HepG2 (cell line): ENCODE data around the gene SMIM10L1. TPM values are rescaled to one million over a fixed set of nuclear protein-coding genes. Genes with fewer than 3 reads are reported as not detected.

Source experiments
- ATF3 ChIP-seq: sonication (generic); formaldehyde crosslinking; IDR thresholded peaks from 2 replicates; pipeline ENCODE4 v1.4.0; 2020; ENCODE audit warnings: missing genetic modification reagents
- CBFB ChIP-seq: sonication (generic); formaldehyde crosslinking; IDR thresholded peaks from 2 replicates; pipeline ENCODE4 v1.4.0; 2020; ENCODE audit warnings: missing genetic modification reagents
- DMAP1 ChIP-seq: IDR thresholded peaks from 2 replicates; pipeline ENCODE4 v1.6.1; 2016
- ELF3 ChIP-seq: IDR thresholded peaks from 2 replicates; pipeline ENCODE4 v1.6.1; 2016; ENCODE audit warnings: missing genetic modification reagents, missing compliant biosample characterization
- HCFC1 ChIP-seq: fragments of 150-350 bp; IDR thresholded peaks from 2 replicates; pipeline ENCODE4 v1.6.1; 2014; ENCODE audit warnings: low read depth, low read length
- ISX ChIP-seq: sonication (generic); formaldehyde crosslinking; conservative IDR thresholded peaks from 2 replicates; pipeline ENCODE4 v1.5.0; 2020; ENCODE audit warnings: missing genetic modification reagents
- KDM1A ChIP-seq: IDR thresholded peaks from 2 replicates; pipeline ENCODE4 v1.6.1; 2016; ENCODE audit warnings: missing compliant biosample characterization
- NFIB ChIP-seq: sonication (generic); formaldehyde crosslinking; IDR thresholded peaks from 2 replicates; pipeline ENCODE4 v1.9.0; 2021; ENCODE audit warnings: missing genetic modification reagents, mild to moderate bottlenecking, borderline replicate concordance
- NFYB ChIP-seq: sonication (generic); formaldehyde crosslinking; IDR thresholded peaks from 2 replicates; pipeline ENCODE4 v1.4.0; 2020; ENCODE audit warnings: missing genetic modification reagents
- PRMT3 ChIP-seq: sonication (generic); formaldehyde crosslinking; IDR thresholded peaks from 2 replicates; pipeline ENCODE4 v1.8.1; 2022; ENCODE audit warnings: low read depth, mild to moderate bottlenecking, moderate library complexity, missing genetic modification reagents, borderline replicate concordance
- SAP130 ChIP-seq: IDR thresholded peaks from 2 replicates; pipeline ENCODE4 v1.6.1; 2016; ENCODE audit warnings: low read depth
- SNAI1 ChIP-seq: sonication (generic); formaldehyde crosslinking; IDR thresholded peaks from 2 replicates; pipeline ENCODE4 v1.5.0; 2020; ENCODE audit warnings: mild to moderate bottlenecking, missing genetic modification reagents, borderline replicate concordance
- SRY ChIP-seq: sonication (generic); formaldehyde crosslinking; IDR thresholded peaks from 2 replicates; pipeline ENCODE4 v1.8.0; 2022; ENCODE audit warnings: mild to moderate bottlenecking, missing genetic modification reagents
- THAP11 ChIP-seq: IDR thresholded peaks from 2 replicates; pipeline ENCODE4 v1.6.1; 2016; ENCODE audit warnings: missing biosample characterization, missing genetic modification reagents
- YEATS2 ChIP-seq: sonication (generic); formaldehyde crosslinking; IDR thresholded peaks from 2 replicates; pipeline ENCODE4 v1.4.0; 2020; ENCODE audit warnings: missing genetic modification reagents, borderline replicate concordance
- ZBTB20 ChIP-seq: sonication (generic); formaldehyde crosslinking; IDR thresholded peaks from 2 replicates; pipeline ENCODE4 v1.8.1; 2023; ENCODE audit warnings: missing genetic modification reagents, low read depth, mild to moderate bottlenecking, borderline replicate concordance
- ZNF101 ChIP-seq: sonication (generic); formaldehyde crosslinking; IDR thresholded peaks from 2 replicates; pipeline ENCODE4 v1.4.0; 2020; ENCODE audit warnings: mild to moderate bottlenecking, low read depth, missing genetic modification reagents, borderline replicate concordance
- ZNF292 ChIP-seq: sonication (generic); formaldehyde crosslinking; IDR thresholded peaks from 2 replicates; pipeline ENCODE4 v1.8.1; 2022; ENCODE audit warnings: mild to moderate bottlenecking, low read depth, missing genetic modification reagents, borderline replicate concordance
- ZNF343 ChIP-seq: sonication (generic); formaldehyde crosslinking; IDR thresholded peaks from 2 replicates; pipeline ENCODE4 v1.4.0; 2020; ENCODE audit warnings: mild to moderate bottlenecking, missing genetic modification reagents
- ZNF558 ChIP-seq: sonication (generic); formaldehyde crosslinking; IDR thresholded peaks from 2 replicates; pipeline ENCODE4 v1.9.0; 2022; ENCODE audit warnings: mild to moderate bottlenecking, missing genetic modification reagents, borderline replicate concordance
- ZNF639 ChIP-seq: conservative IDR thresholded peaks from 2 replicates; pipeline ENCODE4 v1.6.1; 2018; ENCODE audit warnings: missing genetic modification reagents
- ZNF780A ChIP-seq: sonication (generic); formaldehyde crosslinking; IDR thresholded peaks from 2 replicates; pipeline ENCODE4 v1.8.0; 2022; ENCODE audit warnings: mild to moderate bottlenecking, missing genetic modification reagents, moderate library complexity
- ZNF782 ChIP-seq: sonication (generic); formaldehyde crosslinking; IDR thresholded peaks from 2 replicates; pipeline ENCODE4 v1.4.0; 2020; ENCODE audit warnings: missing genetic modification reagents, mild to moderate bottlenecking, borderline replicate concordance
- ZNF788 ChIP-seq: sonication (generic); formaldehyde crosslinking; IDR thresholded peaks from 2 replicates; pipeline ENCODE4 v1.5.0; 2020; ENCODE audit warnings: mild to moderate bottlenecking, missing genetic modification reagents, borderline replicate concordance
- ZSCAN30 ChIP-seq: sonication (generic); formaldehyde crosslinking; IDR thresholded peaks from 2 replicates; pipeline ENCODE4 v1.5.0; 2020; ENCODE audit warnings: mild to moderate bottlenecking, missing genetic modification reagents
- ZSCAN31 ChIP-seq: sonication (generic); formaldehyde crosslinking; IDR thresholded peaks from 2 replicates; pipeline ENCODE4 v1.5.0; 2020; ENCODE audit warnings: low read depth, mild to moderate bottlenecking, missing genetic modification reagents
- polyA plus RNA-seq, 8 experiments: library from polyadenylated mRNA; depleted of rRNA in 3 of 8; stranded (reverse) in 7 of 8; unstranded in 1 of 8; fragments of >200 nt; fragmentation: Illumina TruSeq in 4 of 8; extraction: Trizol in 4 of 8; gene quantifications; 2 replicates each; pipeline versions ENCODE4 v1.2.1 to v1.2.3, GENCODE V29; 2011 to 2016; ENCODE audit warnings: low read depth in 4 of 8, missing spikeins in 1 of 8, mixed read lengths in 1 of 8; ENCODE audit not compliant: insufficient read depth in 1 of 8
- total RNA-seq, 5 experiments: library from RNA; depleted of rRNA; stranded (reverse); fragments of >200 nt; fragmentation: Illumina TruSeq; extraction: Trizol; gene quantifications; 2 replicates each; pipeline ENCODE4 v1.2.3, GENCODE V29; 2016; ENCODE audit warnings: low read depth in 1 of 5

Gene SMIM10L1
- total and polyA plus RNA-seq, 2 of the 13 experiments (the other 11 are each of a cell fraction or from before 2014, with no cell fraction given), result 3.7 to 11.8 TPM

GRCh38 chr12:11171145-11171968 is at the start of gene SMIM10L1 (continued):
- TF ChIP-seq NFYB (no peak; the same call in none of the 2 replicates), ZNF639 (CRISPR knock-in tag) (peak; percentile 77; the same call in 1 of the 2 replicates), KDM1A (CRISPR knock-in tag) (0 out of 2 replicates have a peak, but pooled peaks have one; percentile 5), ZSCAN31 (CRISPR knock-in tag) (peak; percentile 89), ZBTB20 (CRISPR knock-in tag) (no peak), ZNF343 (no peak), HCFC1 (peak; percentile 41), ZNF780A (CRISPR knock-in tag) (no peak), THAP11 (CRISPR knock-in tag) (peak; percentile 87), ZNF788 (CRISPR knock-in tag) (peak; percentile 59; the same call in 1 of the 2 replicates), ZNF101 (peak; percentile 69; the same call in 1 of the 2 replicates), ZNF558 (CRISPR knock-in tag) (peak; percentile 56; the same call in 1 of the 2 replicates), ELF3 (CRISPR knock-in tag) (peak; percentile 10; the same call in 1 of the 2 replicates), ATF3 (0 out of 2 replicates have a peak, but pooled peaks have one; percentile 38), YEATS2 (peak; percentile 96), NFIB (no peak), ZNF782 (CRISPR knock-in tag) (peak; percentile 74; the same call in 1 of the 2 replicates), PRMT3 (CRISPR knock-in tag) (no peak), CBFB (CRISPR knock-in tag) (no peak), DMAP1 (CRISPR knock-in tag) (peak; percentile 98), SRY (0 out of 2 replicates have a peak, but pooled peaks have one; percentile 88), ZNF292 (CRISPR knock-in tag) (peak; percentile 30; the same call in 1 of the 2 replicates), SNAI1 (CRISPR knock-in tag) (0 out of 2 replicates have a peak, but pooled peaks have one; percentile 26), SAP130 (CRISPR knock-in tag) (peak; percentile 63), ISX (peak; percentile 52; the same call in 1 of the 2 replicates), ZSCAN30 (CRISPR knock-in tag) (peak; percentile 52; the same call in 1 of the 2 replicates)
